Measurements from ENCODE around the gene TMEM191C. TPM values are rescaled to one million over a fixed set of nuclear protein-coding genes. Genes with fewer than 3 reads are reported as not detected.
"Not testable (repeated sequence)": the region's sequence is repeated elsewhere in the genome, so short reads cannot be mapped to it uniquely, and the experiment has no call there.

The TMEM191C gene
- total RNA-seq, 6 donors from 2014 or later = 1.00 to 2.9 (median 1.5) TPM

GRCh38 chr22:21472984-21473383, 5.8 kb downstream of the TMEM191C start:
- H3K27me3 ChIP-seq; DNase-seq; H3K9me3 ChIP-seq; ATAC-seq (ENCODE audit: low FRiP score in 2 of 2); H3K4me3 ChIP-seq; H3K4me1 ChIP-seq; H3K27ac ChIP-seq; H3K36me3 ChIP-seq: not testable (repeated sequence)
- no CpG with 5 or more reads among the region's 11 CpGs for WGBS, 2 donors

DNA sequence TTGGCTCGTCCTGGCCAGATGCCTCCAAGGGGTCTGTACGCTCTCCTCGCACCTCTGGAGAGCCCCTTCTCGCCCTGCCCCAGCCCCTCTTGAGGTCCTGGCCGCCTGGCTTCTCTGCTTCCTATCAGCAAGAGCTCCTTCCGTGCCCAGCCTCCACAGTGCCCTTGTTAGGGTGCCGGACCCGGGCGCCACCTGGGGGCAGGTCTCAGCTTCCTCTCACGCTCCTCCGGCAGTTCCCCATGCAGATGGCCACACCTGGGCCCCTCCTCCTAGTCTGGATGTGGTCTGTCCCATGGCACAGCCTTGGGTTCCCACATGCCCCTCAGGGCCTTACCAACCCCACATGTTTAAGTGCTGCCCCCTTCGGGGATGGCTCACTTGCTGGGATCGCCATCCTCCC, 6.5 kb downstream of the TMEM191C start:
- no CpG with 5 or more reads among the region's 13 CpGs for WGBS, 2 donors

DNA sequence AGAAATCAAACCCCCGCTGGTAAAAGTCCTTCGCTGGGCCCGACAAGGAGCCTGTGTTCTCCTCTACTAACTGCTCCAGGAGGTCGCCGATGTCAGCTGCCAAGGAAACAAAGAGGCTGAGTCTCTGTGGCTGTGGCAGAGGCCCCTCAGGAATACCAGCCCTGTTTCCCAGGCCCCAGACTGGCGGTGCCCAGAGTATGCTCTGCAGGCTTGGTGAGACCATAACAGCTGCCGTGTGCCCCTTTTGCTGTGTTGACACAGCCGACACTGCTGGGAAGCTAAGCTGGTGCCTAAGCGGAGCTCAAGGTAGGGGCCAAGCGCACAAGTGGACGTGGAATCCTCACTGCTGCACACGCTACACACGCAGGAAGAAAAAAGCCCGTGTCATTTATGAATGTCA, 16.9 kb downstream of the TMEM191C start:
- not testable (repeated sequence) for H3K36me3 ChIP-seq; H3K27ac ChIP-seq; DNase-seq; H3K4me3 ChIP-seq; H3K9me3 ChIP-seq; H3K4me1 ChIP-seq; ATAC-seq (ENCODE audit: low FRiP score in 2 of 2); H3K27me3 ChIP-seq
- WGBS, 2 donors = 93% methylated on average over 5 of the region's 14 CpGs; no CpG with 5 or more reads in 1 of the 2 donors

More for the DNA sequence above, 6.5 kb downstream of the TMEM191C start:
- H3K4me1 ChIP-seq; ATAC-seq (ENCODE audit: low FRiP score in 2 of 2); H3K4me3 ChIP-seq; H3K27me3 ChIP-seq; H3K9me3 ChIP-seq; DNase-seq; H3K27ac ChIP-seq; H3K36me3 ChIP-seq: not testable (repeated sequence)

DNA sequence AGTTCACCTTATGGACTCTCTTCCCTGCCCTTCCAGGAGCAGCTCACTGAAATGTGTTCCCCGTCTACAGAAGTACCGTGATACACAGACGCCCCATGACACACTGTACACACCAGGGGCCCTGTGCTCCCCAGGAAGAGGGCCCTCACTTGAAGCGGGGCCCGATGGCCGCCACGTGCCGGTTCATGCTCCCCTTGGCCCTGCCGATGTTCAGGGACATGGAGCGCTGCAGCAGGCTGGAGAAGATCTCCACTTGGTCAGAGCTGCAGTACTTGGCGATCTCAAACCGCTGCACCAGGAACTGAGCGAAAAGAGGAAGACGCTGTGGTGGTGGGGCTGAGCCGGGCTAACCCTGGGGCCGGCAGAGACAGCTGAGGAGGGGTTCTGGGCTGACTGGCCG, 20.5 kb downstream of the TMEM191C start:
- not testable (repeated sequence) for H3K27ac ChIP-seq, H3K36me3 ChIP-seq, H3K27me3 ChIP-seq, H3K4me3 ChIP-seq, H3K4me1 ChIP-seq, H3K9me3 ChIP-seq
- peak; percentile 26 to 47 for ATAC-seq (ENCODE audit: low FRiP score in 2 of 2)
- whole genome bisulfite sequencing, 2 donors = no CpG with 5 or more reads among the region's 17 CpGs
- DNase-seq = peak in 1 of 2 donors; percentile 41

DNA sequence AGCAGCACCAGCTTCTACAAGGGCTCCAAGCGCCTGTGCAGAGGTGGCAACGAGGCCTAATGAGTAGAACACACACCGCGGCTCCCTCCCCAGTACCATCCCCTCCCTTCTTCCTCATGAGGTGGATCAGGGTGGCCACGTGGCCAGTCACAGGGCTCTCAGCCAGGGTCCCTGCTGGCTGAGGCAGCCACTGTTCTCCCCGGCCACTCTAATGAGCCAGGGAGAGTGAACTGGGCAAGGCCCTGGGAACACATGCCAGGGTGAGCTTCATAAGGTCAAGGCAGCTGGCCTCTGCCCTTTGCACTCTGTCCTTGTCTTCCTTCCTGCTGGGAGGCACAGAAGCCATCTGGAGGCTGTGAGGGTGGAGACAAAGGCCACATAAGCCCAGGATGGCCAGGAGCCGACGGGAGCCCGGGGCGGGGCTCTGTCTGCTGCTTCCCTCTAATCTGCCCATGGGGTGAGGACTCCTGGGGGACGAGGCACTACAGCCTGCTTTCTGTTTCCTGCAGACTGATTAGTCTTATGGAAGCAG, 22.0 kb downstream of the TMEM191C start:
- H3K4me1 ChIP-seq; H3K4me3 ChIP-seq; ATAC-seq (ENCODE audit: low FRiP score in 2 of 2); H3K27ac ChIP-seq; H3K9me3 ChIP-seq; H3K36me3 ChIP-seq; DNase-seq; H3K27me3 ChIP-seq: not testable (repeated sequence)
- WGBS, 2 donors = 92% methylated on average over 2 of the region's 11 CpGs; no CpG with 5 or more reads in 1 of the 2 donors

- not testable (repeated sequence) for H3K4me3 ChIP-seq; H3K27me3 ChIP-seq; H3K4me1 ChIP-seq; H3K36me3 ChIP-seq; ATAC-seq (ENCODE audit: low FRiP score in 2 of 2); H3K9me3 ChIP-seq; H3K27ac ChIP-seq
- WGBS, 2 donors = 98 to 100% methylated on average over 1 to 6 of the region's 6 CpGs
- peak in 1 of 2 donors; percentile 24 for DNase-seq
Measured at GRCh38 chr22:21490556-21490955, 23.4 kb downstream of the TMEM191C start.

DNA sequence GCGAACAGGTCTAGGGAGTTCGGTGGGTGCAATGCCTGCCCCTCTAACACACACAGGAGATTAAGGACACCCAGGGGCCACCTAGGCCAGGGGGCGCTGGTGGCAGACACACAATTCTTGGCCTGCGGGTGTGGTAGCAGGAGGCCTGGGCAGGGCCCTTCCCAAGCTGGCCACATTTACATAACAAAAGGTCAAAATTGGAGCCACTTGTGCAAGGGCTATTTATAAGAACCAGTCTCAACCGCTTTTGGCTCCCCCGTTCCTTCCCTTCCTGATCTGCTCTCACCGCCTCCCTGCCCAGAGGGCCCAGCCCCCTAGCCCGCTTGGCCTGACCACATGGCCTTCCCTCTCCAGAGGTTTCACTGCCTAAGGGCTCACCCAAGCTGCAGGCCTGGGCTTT, 25.1 kb downstream of the TMEM191C start:
- H3K4me3 ChIP-seq; H3K9me3 ChIP-seq; H3K4me1 ChIP-seq; H3K27me3 ChIP-seq; ATAC-seq (ENCODE audit: low FRiP score in 2 of 2); H3K36me3 ChIP-seq; H3K27ac ChIP-seq: not testable (repeated sequence)
- DNase-seq = peak in 1 of 2 donors; percentile 22
- WGBS, 2 donors = no CpG with 5 or more reads among the region's 8 CpGs

DNA sequence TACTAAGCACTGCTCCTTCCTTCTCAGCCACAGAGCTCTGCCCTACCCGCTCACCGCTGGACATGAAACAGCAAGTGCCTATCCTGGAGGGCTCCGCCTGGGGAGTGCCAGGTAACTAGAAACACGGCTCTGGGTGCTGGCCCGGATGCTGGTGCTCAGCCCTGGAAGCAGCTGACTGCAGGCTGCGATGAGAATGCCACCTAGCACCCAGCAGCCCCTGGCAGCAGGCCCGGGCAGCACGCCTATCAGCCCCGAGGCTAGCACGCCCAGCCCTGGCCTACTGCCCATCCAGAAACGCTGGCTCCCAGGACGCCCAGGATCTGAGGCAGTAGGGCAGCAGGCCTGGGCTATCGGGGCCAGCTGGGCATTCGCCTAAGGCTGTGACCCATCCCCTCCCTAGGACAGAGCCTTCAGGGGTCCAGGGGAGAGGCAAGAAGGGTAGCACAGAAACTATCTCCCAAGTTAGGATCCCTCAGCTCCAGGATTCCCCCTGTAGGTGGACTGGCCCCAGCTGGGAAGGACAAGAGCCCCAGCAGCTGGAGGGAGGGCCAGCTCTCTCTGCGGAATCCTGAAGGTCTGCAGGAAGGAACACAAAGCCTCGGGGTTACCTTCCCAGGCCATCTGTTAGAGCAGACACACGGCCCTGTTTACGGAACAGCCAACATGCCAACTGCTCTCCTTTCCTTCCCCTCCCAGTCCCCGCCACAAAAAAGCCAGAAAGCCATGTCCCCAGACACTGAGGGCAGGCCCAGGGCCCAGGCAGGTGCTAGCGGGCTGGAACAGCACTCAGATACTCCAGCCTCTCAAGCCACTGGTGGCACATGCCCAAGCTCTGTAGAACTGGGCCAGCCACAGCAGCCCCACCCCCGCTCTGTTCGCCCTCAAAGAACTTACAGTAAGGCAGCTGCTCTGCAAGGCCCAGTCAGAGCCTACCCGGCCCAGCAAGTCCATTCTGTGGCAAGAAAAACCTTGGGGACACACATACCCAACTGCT, 26.9 kb downstream of the TMEM191C start:
- not testable (repeated sequence) for H3K4me3 ChIP-seq, H3K36me3 ChIP-seq, H3K4me1 ChIP-seq, H3K27ac ChIP-seq, DNase-seq, H3K9me3 ChIP-seq, H3K27me3 ChIP-seq
- peak; percentile 57 to 92 for ATAC-seq (ENCODE audit: low FRiP score in 2 of 2)
- WGBS, 2 donors = no CpG with 5 or more reads among the region's 23 CpGs

- H3K27me3 ChIP-seq, H3K4me1 ChIP-seq, H3K4me3 ChIP-seq, H3K27ac ChIP-seq, H3K36me3 ChIP-seq, DNase-seq, H3K9me3 ChIP-seq: not testable (repeated sequence)
- peak; percentile 78 to 86 for ATAC-seq (ENCODE audit: low FRiP score in 2 of 2)
- WGBS, 2 donors = no CpG with 5 or more reads among the region's 4 CpGs
Measured at GRCh38 chr22:21497984-21498383, 30.8 kb downstream of the TMEM191C start.

DNA sequence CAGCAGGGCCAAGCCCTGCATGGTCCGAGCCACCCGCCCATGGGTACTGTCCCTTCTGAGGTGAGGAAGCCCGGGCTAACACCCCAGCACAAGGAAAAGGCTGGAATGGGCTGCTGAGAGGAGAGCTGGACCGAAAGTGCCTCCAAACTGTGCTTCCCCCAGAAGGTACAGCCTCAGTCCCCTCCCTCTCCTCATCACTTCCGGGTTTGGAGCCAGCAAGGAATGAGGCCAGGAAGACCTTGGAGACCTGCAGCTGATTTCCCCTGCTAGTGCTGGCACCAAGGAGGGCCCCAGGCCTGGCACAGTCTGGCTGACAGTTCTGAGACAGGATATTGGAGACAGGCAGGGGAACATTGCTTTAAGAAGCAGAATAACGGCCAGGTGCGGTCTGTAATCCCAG, 31.3 kb downstream of the TMEM191C start:
- H3K36me3 ChIP-seq, H3K27ac ChIP-seq, H3K9me3 ChIP-seq, H3K27me3 ChIP-seq, DNase-seq, H3K4me3 ChIP-seq, H3K4me1 ChIP-seq: not testable (repeated sequence)
- ATAC-seq (ENCODE audit: low FRiP score in 2 of 2) = peak in 1 of 2 donors; percentile 2
- WGBS, 2 donors = no CpG with 5 or more reads among the region's 7 CpGs

DNA sequence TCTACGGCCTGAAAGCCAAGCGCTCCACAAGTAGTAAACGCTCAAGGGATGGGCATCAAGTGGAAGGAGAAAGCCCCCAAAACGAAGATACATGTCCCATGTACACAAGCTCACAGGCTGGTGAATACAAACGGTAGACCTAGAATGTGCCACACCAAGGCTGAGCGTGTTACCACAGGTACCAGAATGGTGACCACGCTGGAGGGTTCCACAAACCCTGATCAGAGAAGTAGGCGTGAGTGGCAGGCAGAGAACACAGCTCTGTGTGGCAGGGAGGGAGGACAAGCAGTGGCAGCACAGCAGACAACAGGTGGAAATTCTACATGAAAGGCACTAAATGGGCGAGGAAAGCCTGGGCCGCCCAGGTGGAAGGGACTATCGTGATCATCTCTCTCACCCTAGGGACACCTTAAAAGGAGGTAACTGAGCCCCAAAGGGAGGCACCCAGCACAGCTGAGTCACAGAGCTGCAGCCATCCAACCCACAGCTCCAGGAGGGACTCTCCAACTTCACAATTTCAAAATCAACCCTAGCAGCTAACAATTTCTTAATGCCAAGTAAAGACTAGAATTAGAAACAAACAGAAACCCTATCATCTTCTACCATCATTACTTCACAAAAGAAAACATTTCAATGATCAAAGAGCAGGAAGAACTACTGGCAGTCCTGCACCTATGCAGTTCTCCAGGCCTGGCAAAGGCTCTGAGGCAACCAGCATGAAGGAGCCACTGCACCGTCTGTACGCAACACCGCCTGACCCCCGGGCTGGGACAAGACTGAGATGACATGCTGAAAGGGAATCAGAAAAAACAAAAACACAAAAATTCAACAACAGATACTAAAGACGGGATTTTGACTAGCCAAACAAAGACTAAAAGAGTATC, 32.7 kb downstream of the TMEM191C start:
- H3K4me3 ChIP-seq; DNase-seq; H3K27ac ChIP-seq; H3K27me3 ChIP-seq; ATAC-seq (ENCODE audit: low FRiP score in 2 of 2); H3K9me3 ChIP-seq; H3K4me1 ChIP-seq; H3K36me3 ChIP-seq: not testable (repeated sequence)
- no CpG with 5 or more reads among the region's 16 CpGs for WGBS, 2 donors

GRCh38 chr22:21510397-21510796, 43.2 kb downstream of the TMEM191C start:
- not testable (repeated sequence) for H3K4me3 ChIP-seq; ATAC-seq (ENCODE audit: low FRiP score in 2 of 2); H3K4me1 ChIP-seq; H3K27ac ChIP-seq; DNase-seq; H3K27me3 ChIP-seq; H3K9me3 ChIP-seq; H3K36me3 ChIP-seq
- no CpG with 5 or more reads among the region's 9 CpGs for WGBS, 2 donors

Measured in upper lobe of left lung (tissue), 6 donors.